Liver (tissue), 3 donors: Measurements from ENCODE around the gene KCNMB2.

Source experiments
- CTCF ChIP-seq: fragments of 150-350 bp; IDR thresholded peaks from 2 replicates; pipeline ENCODE4 v1.5.1; 2017; ENCODE audit warnings: improper control_type of control experiment, low read depth, low read length; ENCODE audit not compliant: missing input control
- GABPA ChIP-seq, 2 donors: IDR thresholded peaks in 1 of 2; conservative IDR thresholded peaks in 1 of 2; 2 replicates each; pipeline ENCODE4 v1.6.1; 2016; ENCODE audit warnings: antibody characterized with exemption in 2 of 2, mild to moderate bottlenecking in 1 of 2, moderate library complexity in 1 of 2
- HNF4A ChIP-seq, 2 donors: conservative IDR thresholded peaks; 2 replicates each; pipeline ENCODE4 v1.6.1; 2016; ENCODE audit warnings: antibody characterized with exemption in 2 of 2, mild to moderate bottlenecking in 2 of 2
- JUND ChIP-seq, 2 donors: IDR thresholded peaks; 2 replicates each; pipeline ENCODE4 v1.6.1; 2016; ENCODE audit warnings: antibody characterized with exemption in 2 of 2
- RAD21 ChIP-seq, 2 donors: IDR thresholded peaks; 2 replicates each; pipeline ENCODE4 v1.6.1; 2016; ENCODE audit warnings: antibody characterized with exemption in 2 of 2, mild to moderate bottlenecking in 2 of 2
- SP1 ChIP-seq: IDR thresholded peaks from 2 replicates; pipeline ENCODE4 v1.6.1; 2018; ENCODE audit warnings: antibody characterized with exemption, mild to moderate bottlenecking
- TAF1 ChIP-seq: conservative IDR thresholded peaks from 2 replicates; pipeline ENCODE4 v1.6.1; 2016; ENCODE audit warnings: antibody characterized with exemption, mild to moderate bottlenecking
- YY1 ChIP-seq: IDR thresholded peaks from 2 replicates; pipeline ENCODE4 v1.6.1; 2016; ENCODE audit warnings: antibody characterized with exemption, mild to moderate bottlenecking
- TF ChIP-seq, protein P1 (sequence below): IDR thresholded peaks from 2 replicates; pipeline ENCODE4 v1.6.1; 2016; ENCODE audit warnings: antibody characterized with exemption, mild to moderate bottlenecking
- TF ChIP-seq, protein P2 (sequence below): IDR thresholded peaks from 2 replicates; pipeline ENCODE4 v1.6.1; 2016; ENCODE audit warnings: antibody characterized with exemption
- donor health status: healthy.
- donor health status: healthy.

DNA sequence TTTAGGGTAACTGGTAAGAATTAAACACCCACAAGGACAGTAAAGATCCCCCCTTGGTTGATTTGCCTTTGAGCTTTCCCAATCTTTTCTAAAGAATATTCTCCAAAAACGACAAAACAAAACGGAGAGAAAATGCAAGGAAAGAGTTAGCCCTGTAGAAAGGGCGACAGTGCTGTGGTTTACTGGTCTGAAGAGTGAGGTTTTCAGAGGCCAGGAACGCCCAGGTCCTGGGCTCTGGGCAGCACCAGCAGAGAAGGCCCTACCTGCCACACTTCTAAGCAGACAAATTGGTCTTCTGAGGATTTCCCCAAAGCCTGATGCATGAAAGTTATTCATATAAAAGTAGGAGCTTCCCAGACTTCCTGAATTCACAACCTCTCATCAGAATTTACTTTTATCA, 119.3 kb downstream of the KCNMB2 start:
- TF ChIP-seq CTCF (no peak), JUND (IDR thresholded peaks at IDR 0.05) (no peak), HNF4A (conservative IDR thresholded peaks at IDR 0.05) (no peak), TAF1 (no peak), SP1 (no peak), YY1 (no peak), GABPA (IDR thresholded peaks at IDR 0.05 in 1 of 2, conservative IDR thresholded peaks at IDR 0.05 in 1 of 2) (no peak), RAD21 (IDR thresholded peaks at IDR 0.05) (no peak)
- TF ChIP-seq, protein P1, sequence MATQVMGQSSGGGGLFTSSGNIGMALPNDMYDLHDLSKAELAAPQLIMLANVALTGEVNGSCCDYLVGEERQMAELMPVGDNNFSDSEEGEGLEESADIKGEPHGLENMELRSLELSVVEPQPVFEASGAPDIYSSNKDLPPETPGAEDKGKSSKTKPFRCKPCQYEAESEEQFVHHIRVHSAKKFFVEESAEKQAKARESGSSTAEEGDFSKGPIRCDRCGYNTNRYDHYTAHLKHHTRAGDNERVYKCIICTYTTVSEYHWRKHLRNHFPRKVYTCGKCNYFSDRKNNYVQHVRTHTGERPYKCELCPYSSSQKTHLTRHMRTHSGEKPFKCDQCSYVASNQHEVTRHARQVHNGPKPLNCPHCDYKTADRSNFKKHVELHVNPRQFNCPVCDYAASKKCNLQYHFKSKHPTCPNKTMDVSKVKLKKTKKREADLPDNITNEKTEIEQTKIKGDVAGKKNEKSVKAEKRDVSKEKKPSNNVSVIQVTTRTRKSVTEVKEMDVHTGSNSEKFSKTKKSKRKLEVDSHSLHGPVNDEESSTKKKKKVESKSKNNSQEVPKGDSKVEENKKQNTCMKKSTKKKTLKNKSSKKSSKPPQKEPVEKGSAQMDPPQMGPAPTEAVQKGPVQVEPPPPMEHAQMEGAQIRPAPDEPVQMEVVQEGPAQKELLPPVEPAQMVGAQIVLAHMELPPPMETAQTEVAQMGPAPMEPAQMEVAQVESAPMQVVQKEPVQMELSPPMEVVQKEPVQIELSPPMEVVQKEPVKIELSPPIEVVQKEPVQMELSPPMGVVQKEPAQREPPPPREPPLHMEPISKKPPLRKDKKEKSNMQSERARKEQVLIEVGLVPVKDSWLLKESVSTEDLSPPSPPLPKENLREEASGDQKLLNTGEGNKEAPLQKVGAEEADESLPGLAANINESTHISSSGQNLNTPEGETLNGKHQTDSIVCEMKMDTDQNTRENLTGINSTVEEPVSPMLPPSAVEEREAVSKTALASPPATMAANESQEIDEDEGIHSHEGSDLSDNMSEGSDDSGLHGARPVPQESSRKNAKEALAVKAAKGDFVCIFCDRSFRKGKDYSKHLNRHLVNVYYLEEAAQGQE: no peak
- TF ChIP-seq, protein P2, sequence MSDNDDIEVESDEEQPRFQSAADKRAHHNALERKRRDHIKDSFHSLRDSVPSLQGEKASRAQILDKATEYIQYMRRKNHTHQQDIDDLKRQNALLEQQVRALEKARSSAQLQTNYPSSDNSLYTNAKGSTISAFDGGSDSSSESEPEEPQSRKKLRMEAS: no peak
